ENCODE results near the gene COMMD10.

DNA sequence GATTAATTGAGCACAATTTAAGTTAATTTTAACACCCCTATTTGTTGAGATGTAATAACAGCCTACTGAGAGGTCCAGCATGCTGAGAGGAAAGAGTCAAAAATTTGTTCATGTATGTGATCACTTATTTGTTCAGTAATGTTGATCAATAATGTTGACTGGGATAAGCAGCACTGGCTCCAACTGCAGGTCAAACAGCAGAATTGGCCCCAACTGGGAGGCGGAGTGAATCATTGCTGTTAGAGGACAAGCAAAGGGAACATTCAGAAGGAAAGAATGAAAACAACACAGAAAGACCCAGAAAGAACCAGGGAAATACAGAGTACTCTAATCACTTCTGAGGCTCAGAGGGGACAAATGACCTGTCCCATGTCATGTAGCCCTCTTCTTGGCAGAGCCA lies 221.1 kb downstream of the COMMD10 start:
- no peak for TF ChIP-seq EP300 (IDR thresholded peaks at IDR 0.05; ENCODE audit: low read depth)
- TF ChIP-seq, protein P1, sequence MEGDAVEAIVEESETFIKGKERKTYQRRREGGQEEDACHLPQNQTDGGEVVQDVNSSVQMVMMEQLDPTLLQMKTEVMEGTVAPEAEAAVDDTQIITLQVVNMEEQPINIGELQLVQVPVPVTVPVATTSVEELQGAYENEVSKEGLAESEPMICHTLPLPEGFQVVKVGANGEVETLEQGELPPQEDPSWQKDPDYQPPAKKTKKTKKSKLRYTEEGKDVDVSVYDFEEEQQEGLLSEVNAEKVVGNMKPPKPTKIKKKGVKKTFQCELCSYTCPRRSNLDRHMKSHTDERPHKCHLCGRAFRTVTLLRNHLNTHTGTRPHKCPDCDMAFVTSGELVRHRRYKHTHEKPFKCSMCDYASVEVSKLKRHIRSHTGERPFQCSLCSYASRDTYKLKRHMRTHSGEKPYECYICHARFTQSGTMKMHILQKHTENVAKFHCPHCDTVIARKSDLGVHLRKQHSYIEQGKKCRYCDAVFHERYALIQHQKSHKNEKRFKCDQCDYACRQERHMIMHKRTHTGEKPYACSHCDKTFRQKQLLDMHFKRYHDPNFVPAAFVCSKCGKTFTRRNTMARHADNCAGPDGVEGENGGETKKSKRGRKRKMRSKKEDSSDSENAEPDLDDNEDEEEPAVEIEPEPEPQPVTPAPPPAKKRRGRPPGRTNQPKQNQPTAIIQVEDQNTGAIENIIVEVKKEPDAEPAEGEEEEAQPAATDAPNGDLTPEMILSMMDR (IDR thresholded peaks at IDR 0.05), result no peak

Measured in transverse colon (tissue), 3 donors.